ENCODE measurements around the gene SPATS1. TPM values are rescaled to one million over a fixed set of nuclear protein-coding genes. Genes with fewer than 3 reads are reported as not detected.
"Not testable (repeated sequence)": the region's sequence is repeated elsewhere in the genome, so short reads cannot be mapped to it uniquely, and the experiment has no call there.

Gene SPATS1
- total RNA-seq, 4 donors from 2014 or later: not detected

DNA sequence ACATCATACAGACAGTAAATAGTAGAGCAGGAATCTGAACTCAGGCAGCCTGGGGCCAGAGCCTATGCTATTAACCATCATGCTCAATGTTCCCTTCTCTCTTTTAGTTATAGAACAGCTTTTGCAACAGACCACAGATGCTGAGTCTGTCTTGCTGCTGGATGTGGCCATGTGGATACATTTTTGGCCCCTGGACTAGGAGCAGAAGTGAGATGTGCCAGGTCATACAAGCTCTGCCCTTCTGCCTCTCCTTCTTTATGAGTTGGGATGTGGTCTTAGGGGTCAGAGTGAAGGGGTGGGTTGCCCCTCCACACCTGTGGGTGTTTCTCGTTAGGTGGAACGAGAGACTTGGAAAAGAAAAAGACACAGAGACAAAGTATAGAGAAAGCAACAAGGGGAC, 14.7 kb upstream of the SPATS1 start:
- no peak overlapping the region for H3K4me3 ChIP-seq
- H3K36me3 ChIP-seq: no peaks in the 10 kb centered on the region
- no peak overlapping the region for H3K27ac ChIP-seq
- H3K4me1 ChIP-seq: no peaks in the 10 kb centered on the region
- no peak for DNase-seq (ENCODE audit: low spot score in 2 of 2)
- no peaks in the 10 kb centered on the region for H3K27me3 ChIP-seq
- TF ChIP-seq POLR2A (IDR thresholded peaks at IDR 0.05): no peak
- no peaks in the 10 kb centered on the region for H3K9me3 ChIP-seq
- WGBS, 2 donors: 76 to 77% methylated on average over 2 of the region's 2 CpGs

DNA sequence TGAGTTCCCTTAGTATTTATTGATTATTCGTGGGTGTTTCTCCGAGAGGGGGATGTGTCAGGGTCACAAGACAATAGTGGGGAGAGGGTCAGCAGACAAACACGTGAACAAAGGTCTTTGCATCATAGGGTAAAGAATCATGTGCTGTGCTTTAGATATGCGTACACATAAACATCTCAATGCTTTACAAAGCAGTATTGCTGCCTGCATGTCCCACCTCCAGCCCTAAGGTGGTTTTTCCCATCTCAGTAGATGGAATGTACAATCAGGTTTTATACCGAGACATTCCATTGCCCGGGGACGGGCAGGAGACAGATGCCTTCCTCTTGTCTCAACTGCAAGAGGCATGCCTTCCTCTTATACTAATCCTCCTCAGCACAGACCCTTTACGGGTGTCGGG, 14.2 kb upstream of the SPATS1 start:
- not testable (repeated sequence) for H3K27ac ChIP-seq; H3K27me3 ChIP-seq; H3K4me3 ChIP-seq; H3K9me3 ChIP-seq; DNase-seq (ENCODE audit: low spot score in 2 of 2); H3K36me3 ChIP-seq; H3K4me1 ChIP-seq
- WGBS, 2 donors: 38 to 39% methylated on average over 7 of the region's 9 CpGs

DNA sequence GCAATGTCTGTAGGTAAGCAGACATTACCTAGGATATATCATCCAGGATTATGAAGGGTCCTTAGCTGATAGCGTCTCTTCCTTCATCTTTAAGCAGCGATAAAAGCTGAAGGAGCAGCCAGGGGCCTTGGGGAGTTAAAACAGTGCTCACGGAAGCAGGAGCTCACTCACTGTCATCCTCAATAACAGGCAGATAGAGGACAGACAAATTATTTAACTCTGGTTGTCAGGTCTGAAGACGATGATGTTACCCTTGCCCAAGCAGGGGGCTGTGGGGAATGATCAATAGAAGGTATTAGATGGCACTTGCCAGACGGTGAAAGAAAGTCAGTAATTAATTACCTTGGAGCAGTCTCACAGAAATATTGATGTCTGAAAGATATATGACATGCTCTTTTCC, 12.6 kb upstream of the SPATS1 start:
- Histone ChIP-seq H3K36me3 (no peaks in the 10 kb centered on the region), H3K4me1 (no peaks in the 10 kb centered on the region), H3K4me3 (no peak overlapping the region), H3K27ac (no peak overlapping the region), H3K27me3 (no peaks in the 10 kb centered on the region), H3K9me3 (no peaks in the 10 kb centered on the region)
- no peak for TF ChIP-seq EP300 (IDR thresholded peaks at IDR 0.05)
- TF ChIP-seq, protein P1, sequence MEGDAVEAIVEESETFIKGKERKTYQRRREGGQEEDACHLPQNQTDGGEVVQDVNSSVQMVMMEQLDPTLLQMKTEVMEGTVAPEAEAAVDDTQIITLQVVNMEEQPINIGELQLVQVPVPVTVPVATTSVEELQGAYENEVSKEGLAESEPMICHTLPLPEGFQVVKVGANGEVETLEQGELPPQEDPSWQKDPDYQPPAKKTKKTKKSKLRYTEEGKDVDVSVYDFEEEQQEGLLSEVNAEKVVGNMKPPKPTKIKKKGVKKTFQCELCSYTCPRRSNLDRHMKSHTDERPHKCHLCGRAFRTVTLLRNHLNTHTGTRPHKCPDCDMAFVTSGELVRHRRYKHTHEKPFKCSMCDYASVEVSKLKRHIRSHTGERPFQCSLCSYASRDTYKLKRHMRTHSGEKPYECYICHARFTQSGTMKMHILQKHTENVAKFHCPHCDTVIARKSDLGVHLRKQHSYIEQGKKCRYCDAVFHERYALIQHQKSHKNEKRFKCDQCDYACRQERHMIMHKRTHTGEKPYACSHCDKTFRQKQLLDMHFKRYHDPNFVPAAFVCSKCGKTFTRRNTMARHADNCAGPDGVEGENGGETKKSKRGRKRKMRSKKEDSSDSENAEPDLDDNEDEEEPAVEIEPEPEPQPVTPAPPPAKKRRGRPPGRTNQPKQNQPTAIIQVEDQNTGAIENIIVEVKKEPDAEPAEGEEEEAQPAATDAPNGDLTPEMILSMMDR (IDR thresholded peaks at IDR 0.05): no peak
- no peak for TF ChIP-seq POLR2A (IDR thresholded peaks at IDR 0.05)
- 68 to 74% methylated on average over 5 of the region's 5 CpGs for WGBS, 2 donors
- DNase-seq (ENCODE audit: low spot score in 2 of 2): no peak

DNA sequence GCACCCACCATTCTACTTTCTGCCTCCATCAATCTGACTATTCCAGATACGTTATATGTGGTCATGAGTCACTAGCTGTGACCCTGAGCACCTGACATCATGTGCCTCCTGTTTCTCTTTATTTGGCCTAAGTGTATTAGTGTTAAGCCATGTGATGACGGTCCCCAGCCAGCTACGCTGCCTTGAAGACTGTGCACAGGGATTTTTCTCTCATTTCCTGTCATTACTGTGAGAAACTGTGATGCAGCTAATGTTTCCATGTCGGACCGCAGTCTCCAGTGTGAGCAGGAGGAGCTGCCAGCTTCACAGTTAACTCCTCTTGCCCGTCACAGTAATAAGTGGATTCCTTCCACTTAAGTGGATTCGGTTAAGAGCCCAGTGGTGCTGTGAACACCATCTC, 9.9 kb upstream of the SPATS1 start:
- Histone ChIP-seq H3K4me3 (no peak overlapping the region), H3K9me3 (no peaks in the 10 kb centered on the region), H3K27ac (no peak overlapping the region), H3K27me3 (no peaks in the 10 kb centered on the region), H3K36me3 (no peaks in the 10 kb centered on the region), H3K4me1 (no peaks in the 10 kb centered on the region)
- TF ChIP-seq, protein P1 (IDR thresholded peaks at IDR 0.05): no peak
- TF ChIP-seq POLR2A (IDR thresholded peaks at IDR 0.05) (no peak), EP300 (IDR thresholded peaks at IDR 0.05) (no peak)
- WGBS, 2 donors: 48 to 50% methylated on average over 7 of the region's 7 CpGs
- no peak for DNase-seq (ENCODE audit: low spot score in 2 of 2)

DNA sequence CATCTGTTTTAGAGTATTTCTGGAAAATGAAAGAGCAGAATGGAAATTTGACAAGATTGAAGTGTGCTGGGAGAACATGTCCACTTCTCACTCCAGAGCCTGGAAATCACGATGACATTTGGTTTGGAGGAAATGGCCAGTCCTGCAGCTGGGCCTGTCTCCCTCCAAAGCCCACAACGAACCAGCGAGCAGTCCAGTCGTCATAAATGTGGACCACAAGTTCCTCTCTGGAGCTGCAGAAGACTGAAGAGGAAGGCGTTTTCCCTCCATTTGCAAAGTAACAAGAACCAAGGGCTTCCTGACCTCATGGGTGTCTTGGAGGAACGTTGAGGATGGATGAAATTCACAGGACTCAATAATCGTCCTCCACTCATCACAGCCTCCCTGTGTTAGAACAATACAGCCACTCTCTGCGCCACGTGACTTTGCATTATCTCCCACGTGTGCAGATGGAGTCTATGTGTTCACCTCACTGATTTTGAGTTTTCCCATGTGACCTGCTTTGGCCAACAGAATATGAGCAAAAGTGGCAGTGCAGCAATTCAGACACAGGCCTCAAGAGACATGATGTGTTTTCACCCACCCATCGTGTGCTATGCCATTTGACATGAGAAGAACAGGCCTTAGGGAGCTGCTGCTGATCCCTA, 9.1 kb upstream of the SPATS1 start:
- H3K27me3 ChIP-seq: no peaks in the 10 kb centered on the region
- no peak overlapping the region for H3K27ac ChIP-seq
- WGBS, 2 donors: 68 to 73% methylated on average over 11 of the region's 11 CpGs
- H3K4me1 ChIP-seq: peaks cover 0 to 2% (median 0%) of the 10 kb centered on the region in 4 donors
- H3K9me3 ChIP-seq: no peaks in the 10 kb centered on the region
- no peak for DNase-seq (ENCODE audit: low spot score in 2 of 2)
- H3K4me3 ChIP-seq: no peak overlapping the region
- TF ChIP-seq POLR2A (IDR thresholded peaks at IDR 0.05) (no peak), EP300 (IDR thresholded peaks at IDR 0.05) (no peak)
- no peaks in the 10 kb centered on the region for H3K36me3 ChIP-seq

DNA sequence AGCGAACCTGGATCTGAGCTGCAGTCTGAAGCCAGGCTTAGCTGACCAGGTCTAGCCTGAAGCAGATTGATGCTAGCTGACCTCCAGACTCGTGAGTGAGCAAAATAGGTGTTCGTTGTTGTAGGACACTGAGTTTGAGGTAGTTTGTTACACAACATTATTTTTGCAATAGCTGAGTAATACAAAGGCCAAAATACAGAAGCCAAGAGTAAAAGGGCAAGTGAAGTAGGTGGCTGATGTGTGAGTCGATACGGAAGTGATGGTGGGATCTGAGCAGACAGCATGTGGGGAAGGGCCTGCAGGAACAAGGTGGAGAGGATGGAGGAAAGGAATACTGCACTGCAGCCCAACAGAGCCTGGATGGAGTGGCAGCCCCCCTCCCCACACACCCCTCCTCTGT, 8.5 kb upstream of the SPATS1 start:
- peaks cover 0 to 7% (median 0%) of the 10 kb centered on the region in 4 donors for H3K4me1 ChIP-seq
- H3K27ac ChIP-seq: no peak overlapping the region
- no peak for DNase-seq (ENCODE audit: low spot score in 2 of 2)
- 88 to 89% methylated on average over 5 of the region's 5 CpGs for WGBS, 2 donors
- no peaks in the 10 kb centered on the region for H3K36me3 ChIP-seq
- no peaks in the 10 kb centered on the region for H3K27me3 ChIP-seq
- TF ChIP-seq POLR2A (IDR thresholded peaks at IDR 0.05) (no peak), EP300 (IDR thresholded peaks at IDR 0.05) (no peak)
- TF ChIP-seq, protein P1 (IDR thresholded peaks at IDR 0.05): no peak
- no peaks in the 10 kb centered on the region for H3K9me3 ChIP-seq
- H3K4me3 ChIP-seq: no peak overlapping the region

DNA sequence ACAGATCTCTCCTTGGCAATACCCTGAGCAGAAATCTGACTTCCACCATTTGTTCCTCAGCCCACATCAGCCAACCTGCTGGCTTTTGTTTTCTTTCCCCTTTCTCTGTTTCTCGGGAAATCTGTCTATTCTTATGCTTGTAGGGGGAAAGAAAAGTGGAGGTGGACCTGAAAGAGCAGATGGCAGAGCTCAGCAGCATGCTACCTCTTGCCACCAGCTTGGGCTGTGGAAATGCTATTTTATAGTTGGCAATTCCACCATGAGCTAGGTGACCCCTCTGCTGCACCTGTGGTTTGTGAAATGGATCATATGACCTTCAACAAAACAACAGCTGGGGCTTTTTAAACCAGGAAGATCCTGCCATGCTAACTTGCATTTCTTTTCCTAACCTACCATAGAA, 6.8 kb upstream of the SPATS1 start:
- WGBS, 2 donors: 52 to 57% methylated on average over 1 of the region's 1 CpG
- Histone ChIP-seq H3K27ac (no peak overlapping the region), H3K36me3 (no peaks in the 10 kb centered on the region), H3K4me1 (peaks cover 0 to 18% (median 0%) of the 10 kb centered on the region in 4 donors), H3K9me3 (no peaks in the 10 kb centered on the region), H3K27me3 (no peaks in the 10 kb centered on the region), H3K4me3 (no peak overlapping the region)
- TF ChIP-seq, protein P1 (IDR thresholded peaks at IDR 0.05): no peak
- no peak for TF ChIP-seq POLR2A (IDR thresholded peaks at IDR 0.05)
- DNase-seq (ENCODE audit: low spot score in 2 of 2): no peak

Measured in tibial nerve (tissue), 4 donors.